Measurements from ENCODE around the gene SEH1L. TPM values are rescaled to one million over a fixed set of nuclear protein-coding genes. Genes with fewer than 3 reads are reported as not detected.

Gene SEH1L
- total RNA-seq, 2 donors from 2014 or later = 67.2 to 102 TPM

DNA sequence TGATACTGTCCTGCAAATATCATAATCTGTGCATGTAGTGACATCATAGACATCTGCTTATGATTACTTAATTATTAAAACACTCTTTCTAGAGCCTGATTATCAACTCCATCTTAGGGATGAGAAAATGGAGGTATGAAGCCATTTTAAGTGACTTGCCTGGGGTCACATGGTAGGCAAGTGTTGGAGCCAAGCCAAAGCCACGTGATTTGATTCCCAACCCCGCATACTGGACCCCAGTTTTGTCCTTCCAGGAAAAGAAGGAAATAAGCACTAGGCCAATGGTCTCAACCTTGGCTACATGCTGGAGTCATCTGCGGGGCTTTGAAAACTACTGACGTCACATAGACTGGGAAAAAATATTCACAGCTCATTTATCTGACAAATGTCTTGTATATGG is 19.6 kb upstream of the SEH1L start:
- peaks cover 18 to 49% of the 10 kb centered on the region in 2 donors for H3K27me3 Mint-ChIP-seq
- no peak overlapping the region for H3K4me3 Mint-ChIP-seq

DNA sequence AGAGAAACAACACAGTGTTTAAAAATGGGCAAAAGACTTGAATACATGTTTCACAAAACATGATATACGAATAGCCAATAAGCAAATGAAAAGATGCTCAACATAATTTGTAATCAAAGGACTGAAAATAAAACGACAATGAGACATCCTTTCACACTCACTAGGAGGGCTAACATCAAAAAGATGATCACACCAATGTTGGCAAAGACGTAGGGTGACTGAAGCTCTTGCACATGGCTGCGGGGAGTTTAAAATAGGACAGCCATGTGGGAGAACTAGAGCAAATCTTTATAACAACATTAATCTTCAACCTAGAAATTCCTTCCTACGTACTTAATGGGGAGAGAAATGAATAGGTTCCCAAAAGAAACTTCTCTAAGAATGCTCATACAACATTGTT is 19.2 kb upstream of the SEH1L start:
- Mint-ChIP-seq H3K9me3 (no peaks in the 10 kb centered on the region), H3K27me3 (peaks cover 18 to 49% of the 10 kb centered on the region in 2 donors), H3K36me3 (no peaks in the 10 kb centered on the region), H3K4me3 (no peak overlapping the region), H3K27ac (no peak overlapping the region), H3K4me1 (ENCODE audit: low read depth in 2 of 2) (peaks cover 12 to 23% of the 10 kb centered on the region in 2 donors)
- ATAC-seq (no peak), DNase-seq (ENCODE audit: low spot score) (no peak)

More for the DNA sequence above, 19.6 kb upstream of the SEH1L start:
- ATAC-seq = no peak
- Mint-ChIP-seq H3K4me1 (ENCODE audit: low read depth in 2 of 2) (peaks cover 12 to 20% of the 10 kb centered on the region in 2 donors), H3K27ac (no peak overlapping the region), H3K36me3 (no peaks in the 10 kb centered on the region), H3K9me3 (no peaks in the 10 kb centered on the region)
- no peak for DNase-seq (ENCODE audit: low spot score)

DNA sequence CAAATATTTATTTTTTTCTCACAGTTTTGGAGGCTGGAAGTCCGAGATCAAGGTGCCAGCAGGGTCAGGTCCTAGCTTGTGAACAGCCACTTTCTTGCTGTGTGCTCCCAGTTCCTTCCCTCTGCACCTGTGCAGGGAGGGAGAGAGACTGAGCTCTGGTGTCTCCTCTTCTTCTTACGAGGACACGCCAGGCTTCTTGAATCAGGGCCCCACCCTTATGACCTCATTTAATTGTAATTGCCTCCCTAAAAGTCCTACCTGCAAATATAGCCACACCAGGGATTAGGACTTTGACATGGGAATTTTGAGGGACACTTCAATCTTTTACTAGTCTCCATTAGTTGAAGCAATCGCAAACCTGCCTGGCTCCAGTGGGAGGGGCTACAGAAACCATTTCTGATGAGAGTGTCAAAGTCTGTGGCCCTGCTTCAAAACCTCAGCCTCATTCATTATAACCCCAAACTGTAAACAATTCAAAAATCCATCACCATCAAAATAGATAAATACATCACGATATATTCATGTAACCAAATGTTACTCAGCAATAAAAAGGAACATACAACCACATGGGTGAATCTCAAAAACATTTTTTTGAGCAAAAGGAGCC is 18.2 kb upstream of the SEH1L start:
- Mint-ChIP-seq H3K27ac (peak overlapping the region in 1 of 2 donors; percentile 64), H3K9me3 (no peaks in the 10 kb centered on the region), H3K36me3 (no peaks in the 10 kb centered on the region), H3K27me3 (peaks cover 19 to 42% of the 10 kb centered on the region in 2 donors), H3K4me1 (ENCODE audit: low read depth in 2 of 2) (peaks cover 16 to 25% of the 10 kb centered on the region in 2 donors), H3K4me3 (peak overlapping the region; percentile 15)
- DNase-seq (ENCODE audit: low spot score) (no peak), ATAC-seq (no peak)

DNA sequence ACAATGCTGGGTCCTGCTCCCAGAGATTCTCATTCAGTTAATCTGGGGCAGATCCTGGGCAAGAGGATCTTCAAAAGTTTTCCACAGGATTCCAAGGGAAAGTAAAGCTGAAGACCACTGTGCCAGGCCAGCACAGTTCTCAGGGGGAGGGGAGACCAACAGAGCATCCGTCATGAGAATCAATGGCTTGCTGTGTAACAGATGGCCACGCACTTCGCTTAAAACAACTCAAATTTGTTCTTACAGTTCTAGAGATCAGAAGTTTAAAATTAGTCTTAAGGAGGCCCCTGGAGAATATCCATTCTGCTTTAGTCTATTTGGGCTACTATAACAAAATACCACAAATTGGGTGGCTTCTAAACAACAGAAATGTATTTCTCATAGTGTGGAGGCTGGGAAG is 17.4 kb upstream of the SEH1L start:
- H3K27me3 Mint-ChIP-seq = peaks cover 14 to 34% of the 10 kb centered on the region in 2 donors
- no peak overlapping the region for H3K4me3 Mint-ChIP-seq
- peak overlapping the region in 1 of 2 donors; percentile 64 for H3K27ac Mint-ChIP-seq
- no peaks in the 10 kb centered on the region for H3K36me3 Mint-ChIP-seq
- peaks cover 18 to 26% of the 10 kb centered on the region in 2 donors for H3K4me1 Mint-ChIP-seq (ENCODE audit: low read depth in 2 of 2)
- no peak for ATAC-seq
- no peak for DNase-seq (ENCODE audit: low spot score)
- no peaks in the 10 kb centered on the region for H3K9me3 Mint-ChIP-seq

DNA sequence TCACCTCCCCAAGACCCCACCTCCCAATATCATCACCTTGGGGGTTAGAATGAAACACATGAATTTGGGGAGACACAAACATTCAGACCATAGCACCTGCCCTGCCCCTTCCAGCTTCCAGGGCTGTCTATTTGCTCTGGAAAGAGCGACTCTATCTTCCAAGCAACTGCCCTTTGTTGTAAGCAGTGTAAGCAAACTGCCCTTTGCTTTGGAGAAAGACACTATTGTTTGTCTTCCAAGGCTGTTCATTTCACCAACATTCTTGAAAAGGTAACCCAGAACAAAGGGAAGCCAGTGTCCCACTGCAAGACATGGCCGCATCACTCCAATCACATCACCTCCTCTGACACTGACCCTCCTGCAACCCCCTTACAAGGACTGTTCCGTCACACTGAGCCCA is 16.9 kb upstream of the SEH1L start:
- Mint-ChIP-seq H3K9me3 (no peaks in the 10 kb centered on the region), H3K27me3 (peaks cover 15 to 32% of the 10 kb centered on the region in 2 donors), H3K4me3 (no peak overlapping the region), H3K4me1 (ENCODE audit: low read depth in 2 of 2) (peaks cover 18 to 26% of the 10 kb centered on the region in 2 donors), H3K36me3 (no peaks in the 10 kb centered on the region), H3K27ac (no peak overlapping the region)
- ATAC-seq (no peak), DNase-seq (ENCODE audit: low spot score) (no peak)

DNA sequence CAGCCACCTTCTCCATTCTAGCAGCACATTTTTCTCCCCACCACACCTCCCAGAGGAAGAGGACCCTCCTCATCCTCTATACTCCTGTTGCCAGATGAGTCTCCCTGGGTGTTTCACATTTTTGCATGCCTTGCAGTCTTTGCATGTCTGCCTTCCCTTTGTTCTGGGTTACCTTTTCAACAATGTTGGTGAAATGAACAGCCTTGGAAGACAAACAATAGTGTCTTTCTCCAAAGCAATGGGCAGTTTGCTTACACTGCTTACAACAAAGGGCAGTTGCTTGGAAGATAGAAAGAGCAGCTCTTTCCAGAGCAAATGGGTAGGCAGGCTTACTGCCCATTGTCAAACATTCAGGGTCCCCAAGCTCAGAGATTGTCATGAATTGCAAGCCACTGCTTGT is 14.5 kb upstream of the SEH1L start:
- H3K36me3 Mint-ChIP-seq = no peaks in the 10 kb centered on the region
- H3K27me3 Mint-ChIP-seq = peaks cover 18 to 31% of the 10 kb centered on the region in 2 donors
- DNase-seq (ENCODE audit: low spot score) (no peak), ATAC-seq (no peak)
- H3K9me3 Mint-ChIP-seq = no peaks in the 10 kb centered on the region
- no peak overlapping the region for H3K4me3 Mint-ChIP-seq
- peaks cover 18 to 26% of the 10 kb centered on the region in 2 donors for H3K4me1 Mint-ChIP-seq (ENCODE audit: low read depth in 2 of 2)
- peak overlapping the region in 1 of 2 donors; percentile 3 for H3K27ac Mint-ChIP-seq

DNA sequence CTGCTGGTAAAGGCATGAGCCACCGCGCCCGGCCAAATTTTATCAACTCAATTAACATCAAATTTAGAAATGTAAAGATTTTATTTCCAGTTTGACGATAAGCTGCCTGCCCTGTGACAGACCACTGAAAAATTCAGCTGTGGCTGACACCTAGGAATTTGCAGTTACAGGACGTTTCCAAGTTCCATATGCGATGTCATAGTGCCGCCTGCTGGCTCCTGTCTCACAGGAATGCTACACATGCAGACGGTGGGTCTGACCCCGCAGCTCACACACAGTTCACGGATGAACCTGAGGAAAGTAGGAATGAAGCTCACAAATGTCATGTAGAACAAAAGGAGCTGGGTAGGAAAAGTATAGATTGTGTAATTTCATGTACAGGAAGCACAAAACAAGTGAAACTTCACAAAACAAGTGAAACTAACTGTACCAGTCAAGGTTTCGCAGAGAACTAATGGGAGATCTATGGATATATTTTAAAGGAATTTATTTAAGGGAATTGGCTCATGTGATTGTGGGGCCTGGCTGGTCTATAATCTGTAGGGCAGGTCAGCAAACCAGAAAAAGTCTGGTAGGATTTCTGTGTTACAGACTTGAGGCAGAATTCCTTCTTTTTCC is 13.2 kb upstream of the SEH1L start:
- Mint-ChIP-seq H3K4me3 (peak overlapping the region; percentile 10), H3K36me3 (no peaks in the 10 kb centered on the region), H3K27me3 (peaks cover 18 to 27% of the 10 kb centered on the region in 2 donors), H3K9me3 (no peaks in the 10 kb centered on the region), H3K27ac (peak overlapping the region in 1 of 2 donors; percentile 67), H3K4me1 (ENCODE audit: low read depth in 2 of 2) (peaks cover 14 to 24% of the 10 kb centered on the region in 2 donors)
- peak; percentile 77 for DNase-seq (ENCODE audit: low spot score)
- ATAC-seq = peak; percentile 82 to 89

DNA sequence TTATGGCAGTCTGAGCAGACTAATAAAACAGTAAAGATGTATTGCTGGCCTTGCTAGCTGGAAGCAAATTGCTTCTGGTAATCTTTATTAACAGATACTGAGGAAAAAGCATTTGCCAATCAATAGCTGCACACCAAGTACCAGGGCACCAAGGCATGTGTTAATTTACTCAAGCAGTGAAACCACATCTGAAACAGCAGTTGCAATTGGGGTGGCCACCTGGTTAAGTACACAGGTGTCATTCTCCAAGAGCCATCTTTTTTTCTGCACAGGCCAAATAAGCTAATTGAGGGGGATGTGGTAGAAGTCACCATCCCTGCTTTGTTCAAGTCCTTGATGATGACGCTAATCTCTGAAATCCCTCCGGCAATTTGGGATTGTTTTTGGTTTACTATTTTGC is 8.6 kb upstream of the SEH1L start:
- no peaks in the 10 kb centered on the region for H3K36me3 Mint-ChIP-seq
- H3K27me3 Mint-ChIP-seq = peaks cover 0 to 10% of the 10 kb centered on the region in 2 donors
- H3K9me3 Mint-ChIP-seq = no peaks in the 10 kb centered on the region
- ATAC-seq (no peak), DNase-seq (ENCODE audit: low spot score) (no peak)
- H3K4me1 Mint-ChIP-seq (ENCODE audit: low read depth in 2 of 2) = peaks cover 8 to 13% of the 10 kb centered on the region in 2 donors
- H3K4me3 Mint-ChIP-seq = no peak overlapping the region
- no peak overlapping the region for H3K27ac Mint-ChIP-seq

DNA sequence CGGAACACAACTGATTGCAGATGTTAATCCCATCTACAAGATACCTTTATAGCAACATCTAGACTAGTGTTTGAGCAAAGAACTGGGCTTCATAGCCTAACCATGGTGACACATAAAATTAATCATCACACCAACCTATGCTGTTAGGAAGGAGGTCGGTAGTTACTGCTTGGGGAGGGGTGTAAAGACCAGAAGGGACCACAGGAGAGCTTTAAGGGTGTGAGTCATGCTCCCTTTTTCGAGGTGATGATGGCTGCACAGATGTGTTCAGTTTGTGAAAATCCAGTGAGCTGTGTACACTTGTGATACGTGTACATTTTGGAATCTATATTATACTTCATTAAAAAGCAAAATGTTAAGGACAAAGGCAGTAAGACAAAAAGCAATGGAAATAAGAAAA is 4.6 kb upstream of the SEH1L start:
- Mint-ChIP-seq H3K27me3 (peaks cover 0 to 3% of the 10 kb centered on the region in 2 donors), H3K9me3 (no peaks in the 10 kb centered on the region), H3K27ac (no peak overlapping the region), H3K36me3 (no peaks in the 10 kb centered on the region), H3K4me1 (ENCODE audit: low read depth in 2 of 2) (peaks cover 18 to 26% of the 10 kb centered on the region in 2 donors), H3K4me3 (no peak overlapping the region)
- ATAC-seq = no peak
- no peak for DNase-seq (ENCODE audit: low spot score)

DNA sequence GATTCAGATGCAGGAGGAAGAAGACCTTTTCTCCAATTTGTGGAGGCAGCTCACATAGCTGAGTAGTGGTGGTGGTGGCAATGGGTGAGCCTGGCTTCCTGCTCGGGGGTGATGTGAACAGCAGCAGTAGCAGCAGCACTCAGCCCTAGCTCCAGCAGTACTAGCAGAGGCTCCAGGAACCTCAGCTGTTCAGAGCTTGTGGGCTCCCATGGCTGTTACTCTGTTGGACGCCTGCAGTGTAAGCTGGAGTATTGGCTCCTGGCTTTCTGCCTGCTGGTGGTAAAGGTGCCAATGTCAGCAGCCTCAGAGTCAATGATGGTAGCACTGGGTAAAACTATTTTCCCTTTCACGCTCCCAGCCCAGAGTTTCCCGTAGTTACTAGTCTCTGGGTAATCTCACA is 3.1 kb upstream of the SEH1L start:
- no peaks in the 10 kb centered on the region for H3K36me3 Mint-ChIP-seq
- H3K4me1 Mint-ChIP-seq (ENCODE audit: low read depth in 2 of 2) = peaks cover 18 to 28% of the 10 kb centered on the region in 2 donors
- H3K27me3 Mint-ChIP-seq = peaks cover 0 to 3% of the 10 kb centered on the region in 2 donors
- no peak overlapping the region for H3K4me3 Mint-ChIP-seq
- no peaks in the 10 kb centered on the region for H3K9me3 Mint-ChIP-seq
- DNase-seq (ENCODE audit: low spot score) (no peak), ATAC-seq (no peak)
- H3K27ac Mint-ChIP-seq = no peak overlapping the region

DNA sequence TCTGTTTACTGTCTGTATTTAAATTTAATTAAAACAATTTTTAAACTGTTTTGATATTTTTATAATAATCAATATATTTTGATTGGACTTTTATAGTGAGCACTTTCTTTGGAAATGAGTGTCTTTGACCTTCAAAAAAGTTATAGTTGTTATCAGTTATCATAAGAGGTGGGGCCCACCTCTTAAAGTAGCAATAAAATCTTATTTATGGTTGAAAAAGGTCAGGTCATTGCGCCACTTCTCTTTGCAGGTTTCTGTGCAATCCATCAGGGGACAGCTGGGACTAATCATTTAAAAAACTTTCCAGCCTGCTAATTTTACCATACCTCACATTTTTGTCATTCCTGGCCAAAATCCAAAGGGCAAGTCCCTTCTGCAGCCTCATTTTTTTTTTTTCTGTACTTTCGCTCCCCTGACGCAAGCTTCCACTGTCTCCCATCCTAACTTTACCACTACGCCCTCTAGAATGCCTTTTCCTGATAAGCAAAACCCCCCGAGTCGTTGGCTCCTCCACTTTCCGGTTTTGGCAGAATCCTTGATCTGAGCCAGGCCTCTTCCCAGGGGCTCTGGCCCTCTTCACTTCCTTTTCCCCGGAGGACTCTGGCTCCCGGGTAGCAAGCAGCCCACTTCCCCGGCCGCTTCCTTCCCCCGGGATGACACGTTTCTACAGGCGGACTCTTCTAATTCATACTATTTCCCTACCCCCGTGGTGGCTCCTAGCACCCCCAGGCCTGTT is 1.1 kb upstream of the SEH1L start:
- H3K9me3 Mint-ChIP-seq = no peaks in the 10 kb centered on the region
- peaks cover 25 to 35% of the 10 kb centered on the region in 2 donors for H3K4me1 Mint-ChIP-seq (ENCODE audit: low read depth in 2 of 2)
- peak overlapping the region; percentile 99 for H3K4me3 Mint-ChIP-seq
- no peak for DNase-seq (ENCODE audit: low spot score)
- peak overlapping the region; percentile 91 for H3K27ac Mint-ChIP-seq
- ATAC-seq = no peak
- no peaks in the 10 kb centered on the region for H3K36me3 Mint-ChIP-seq
- H3K27me3 Mint-ChIP-seq = no peaks in the 10 kb centered on the region

DNA sequence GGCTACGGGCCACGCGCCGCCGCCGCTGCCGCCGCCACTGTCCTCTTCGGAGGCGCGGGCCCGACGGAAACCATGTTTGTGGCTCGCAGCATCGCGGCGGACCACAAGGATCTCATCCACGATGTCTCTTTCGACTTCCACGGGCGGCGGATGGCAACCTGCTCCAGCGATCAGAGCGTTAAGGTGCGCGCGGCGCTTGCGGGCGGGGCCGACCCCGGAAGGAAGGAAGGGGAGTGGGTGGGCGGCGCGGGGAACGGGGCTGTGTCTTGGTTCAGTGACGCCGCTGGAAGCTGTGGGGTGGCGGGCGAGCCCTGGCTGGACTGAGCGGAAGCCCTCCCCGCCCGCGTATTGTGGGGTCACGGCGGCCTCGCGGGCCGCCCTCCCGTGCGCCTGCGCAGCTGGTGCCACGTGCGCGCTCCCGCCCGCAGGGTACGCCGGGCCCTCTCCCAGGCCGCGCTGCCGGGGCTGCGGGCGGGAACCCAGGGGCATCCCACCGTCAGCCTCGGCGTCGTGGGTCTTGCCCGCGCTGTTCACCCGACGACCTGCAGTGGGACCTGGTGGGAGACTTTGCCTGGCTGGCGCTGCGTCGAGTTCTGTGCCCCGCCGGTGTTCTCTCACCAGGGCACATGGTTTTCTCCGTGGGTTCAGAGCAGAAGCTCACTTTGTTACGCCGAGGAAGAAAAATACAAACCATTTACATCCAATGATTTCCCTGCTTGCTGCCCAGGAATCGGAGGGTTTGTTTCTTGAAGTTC is 416 bp downstream of the SEH1L start:
- DNase-seq (ENCODE audit: low spot score) (peak; percentile 99), ATAC-seq (peak; percentile 92)
- no peaks in the 10 kb centered on the region for H3K9me3 Mint-ChIP-seq
- peaks cover 26 to 30% of the 10 kb centered on the region in 2 donors for H3K4me1 Mint-ChIP-seq (ENCODE audit: low read depth in 2 of 2)
- H3K27ac Mint-ChIP-seq = peak overlapping the region; percentile 91
- H3K27me3 Mint-ChIP-seq = no peaks in the 10 kb centered on the region
- H3K36me3 Mint-ChIP-seq = peaks cover 4% of the 10 kb centered on the region
- H3K4me3 Mint-ChIP-seq = peak overlapping the region; percentile 99

DNA sequence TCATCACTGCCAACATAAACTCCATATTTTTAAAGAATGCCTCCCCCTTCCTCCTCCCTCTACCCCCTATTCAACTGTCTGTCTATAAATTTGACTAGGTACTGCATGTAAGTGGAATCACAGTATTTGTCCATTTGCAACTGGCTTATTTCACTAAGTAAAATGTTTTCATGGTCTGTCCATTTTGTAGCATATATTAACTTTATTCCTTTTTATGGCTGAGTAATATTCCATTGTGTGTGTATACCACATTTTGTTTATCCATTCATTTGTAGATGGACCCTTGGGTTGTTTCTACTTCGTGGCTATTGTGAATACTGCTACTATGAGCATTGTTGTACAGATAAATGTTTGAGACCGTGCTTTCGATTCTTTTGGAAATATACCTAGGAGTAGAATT is 10.7 kb downstream of the SEH1L start:
- Mint-ChIP-seq H3K4me3 (no peak overlapping the region), H3K27ac (no peak overlapping the region), H3K9me3 (no peaks in the 10 kb centered on the region), H3K36me3 (peaks cover 6% of the 10 kb centered on the region), H3K4me1 (ENCODE audit: low read depth in 2 of 2) (peaks cover 0 to 4% of the 10 kb centered on the region in 2 donors), H3K27me3 (no peaks in the 10 kb centered on the region)
- ATAC-seq (no peak), DNase-seq (ENCODE audit: low spot score) (no peak)
